IMR-90 (cell line): ENCODE results near the gene GRID1. TPM values are rescaled to one million over a fixed set of nuclear protein-coding genes. Genes with fewer than 3 reads are reported as not detected.

Experiments used
- ATAC-seq: fragments of 200-7000 bp; cut with Tn5 transposase; 2 replicates; pipeline ENCODE4 v1.9.1; 2020; ENCODE audit warnings: low read depth, mild to moderate bottlenecking, moderate library complexity
- BruUV-seq: library from RNA; stranded (reverse); fragments of 400-500 nt; replicated peaks from 2 replicates; lab custom pipeline; 2021; lab: Mats Ljungman, UMichigan
- CTCF ChIA-PET: fragments of 300-600 bp; formaldehyde crosslinking; extraction: SDS; loops from one replicate; lab custom pipeline; 2021; ENCODE audit warnings: antibody characterized with exemption; lab: Yijun Ruan, JAX
- POLR2A ChIA-PET: fragments of 300-600 bp; sonication (Branson Sonifier 250); formaldehyde crosslinking; loops from one replicate; lab custom pipeline; 2022; ENCODE audit warnings: antibody characterized with exemption; ENCODE audit not compliant: unreplicated experiment; lab: Charles Lee
- DNase-seq: peaks from one replicate; pipeline ENCODE4 v3.0.0; 2013
- H2AFZ ChIP-seq: replicated peaks from 2 replicates; pipeline ENCODE3; 2013; ENCODE audit warnings: low read length, mild to moderate bottlenecking; ENCODE audit not compliant: poor library complexity
- H2AK5ac ChIP-seq: 2 replicates; pipeline ENCODE4 v1.6.1; 2013; ENCODE audit warnings: low read depth, low read length, inconsistent platforms
- H2AK9ac ChIP-seq: replicated peaks from 2 replicates; pipeline ENCODE3; 2013; ENCODE audit warnings: mild to moderate bottlenecking, low read depth, low read length, moderate library complexity; ENCODE audit not compliant: poor library complexity
- H2BK120ac ChIP-seq: 2 replicates; pipeline ENCODE4 v1.6.1; 2013; ENCODE audit warnings: low read depth, low read length, inconsistent platforms
- H2BK15ac ChIP-seq: 3 replicates; pipeline ENCODE4 v1.6.1; 2013; ENCODE audit warnings: low read depth, low read length, inconsistent platforms
- H2BK20ac ChIP-seq: 2 replicates; pipeline ENCODE4 v1.6.1; 2013; ENCODE audit warnings: low read depth, mild to moderate bottlenecking, inconsistent platforms, low read length, moderate library complexity
- H2BK5ac ChIP-seq: 2 replicates; pipeline ENCODE4 v1.6.1; 2013; ENCODE audit warnings: mild to moderate bottlenecking, low read depth, low read length, inconsistent platforms; ENCODE audit not compliant: poor library complexity, severe bottlenecking
- H3K14ac ChIP-seq: replicated peaks from 2 replicates; pipeline ENCODE4 v1.6.1; 2013; ENCODE audit warnings: low read depth, low read length, inconsistent platforms
- H3K18ac ChIP-seq: 2 replicates; pipeline ENCODE4 v1.6.1; 2013; ENCODE audit warnings: low read depth, low read length, control low read depth
- H3K23ac ChIP-seq: 2 replicates; pipeline ENCODE4 v1.6.1; 2013; ENCODE audit warnings: low read depth, low read length, inconsistent platforms
- H3K27ac ChIP-seq: 2 replicates; pipeline ENCODE4 v1.5.1; 2013; ENCODE audit warnings: mild to moderate bottlenecking, control low read depth, low read length; ENCODE audit not compliant: insufficient read depth
- H3K27me3 ChIP-seq: 2 replicates; pipeline ENCODE4 v1.6.1; 2013; ENCODE audit warnings: low read length; ENCODE audit not compliant: control insufficient read depth, insufficient read depth
- H3K36me3 ChIP-seq: 2 replicates; pipeline ENCODE4 v1.6.1; 2013; ENCODE audit warnings: low read length, mixed read lengths; ENCODE audit not compliant: control insufficient read depth, insufficient read depth
- H3K4ac ChIP-seq: 2 replicates; pipeline ENCODE4 v1.6.1; 2013; ENCODE audit warnings: low read depth, low read length, inconsistent platforms
- H3K4me1 ChIP-seq: 2 replicates; pipeline ENCODE4 v1.6.1; 2013; ENCODE audit warnings: low read length, mixed read lengths; ENCODE audit not compliant: control insufficient read depth, insufficient read depth
- H3K4me2 ChIP-seq: 2 replicates; pipeline ENCODE4 v1.6.1; 2013; ENCODE audit warnings: low read depth, mild to moderate bottlenecking, control low read depth, low read length, moderate library complexity
- H3K4me3 ChIP-seq: 2 replicates; pipeline ENCODE4 v1.5.1; 2013; ENCODE audit warnings: low read depth, mild to moderate bottlenecking, control low read depth, low read length, moderate library complexity; ENCODE audit not compliant: insufficient read depth
- H3K56ac ChIP-seq: 2 replicates; pipeline ENCODE4 v1.6.1; 2013; ENCODE audit warnings: low read length, inconsistent platforms; ENCODE audit not compliant: insufficient read depth; ENCODE audit errors: extremely low read depth
- H3K79me1 ChIP-seq, 2 experiments: 2 replicates each; pipeline ENCODE4 v1.6.1; 2013; ENCODE audit warnings: low read length in 2 of 2, inconsistent platforms in 1 of 2, low read depth in 1 of 2
- H3K9ac ChIP-seq: 2 replicates; pipeline ENCODE4 v1.6.1; 2013; ENCODE audit warnings: low read depth, low read length, control low read depth
- H3K9me1 ChIP-seq: 2 replicates; pipeline ENCODE4 v1.6.1; 2013; ENCODE audit warnings: low read length, inconsistent platforms; ENCODE audit not compliant: insufficient read depth
- H3K9me3 ChIP-seq: 2 replicates; pipeline ENCODE4 v1.6.1; 2013; ENCODE audit warnings: low read length; ENCODE audit not compliant: control insufficient read depth, insufficient read depth
- H4K20me1 ChIP-seq: 2 replicates; pipeline ENCODE4 v1.6.1; 2013; ENCODE audit warnings: low read length, inconsistent platforms; ENCODE audit not compliant: insufficient read depth
- H4K5ac ChIP-seq: 2 replicates; pipeline ENCODE4 v1.6.1; 2013; ENCODE audit warnings: mild to moderate bottlenecking, low read depth, low read length, control low read depth
- H4K8ac ChIP-seq, 2 experiments: 2 replicates each; pipeline ENCODE4 v1.6.1; 2013; ENCODE audit warnings: low read depth in 2 of 2, low read length in 2 of 2, control low read depth in 1 of 2, inconsistent platforms in 1 of 2
- H4K91ac ChIP-seq: 2 replicates; pipeline ENCODE4 v1.6.1; 2013; ENCODE audit warnings: low read depth, low read length, inconsistent platforms; ENCODE audit not compliant: insufficient read depth
- BHLHE40 ChIP-seq: fragments of 150-350 bp; IDR thresholded peaks from 2 replicates; pipeline ENCODE4 v1.6.1; 2016; ENCODE audit warnings: mild to moderate bottlenecking, low read depth, low read length
- CHD1 ChIP-seq: IDR thresholded peaks from 2 replicates; pipeline ENCODE4 v1.6.1; 2012; ENCODE audit warnings: low read depth, low read length, improper control_type of control experiment
- FOS ChIP-seq: fragments of 150-350 bp; IDR thresholded peaks from 2 replicates; pipeline ENCODE4 v1.6.1; 2016; ENCODE audit warnings: low read depth, low read length
- MAFK ChIP-seq: IDR thresholded peaks from 2 replicates; pipeline ENCODE4 v1.6.1; 2012; ENCODE audit warnings: low read depth, low read length, improper control_type of control experiment
- MAZ ChIP-seq: IDR thresholded peaks from 2 replicates; pipeline ENCODE4 v1.6.1; 2012; ENCODE audit warnings: low read depth, mild to moderate bottlenecking, low read length, improper control_type of control experiment, moderate library complexity, borderline replicate concordance
- MXI1 ChIP-seq: IDR thresholded peaks from 2 replicates; pipeline ENCODE4 v1.6.1; 2012; ENCODE audit warnings: low read depth, mild to moderate bottlenecking, low read length, moderate library complexity, borderline replicate concordance
- NFE2L2 ChIP-seq: fragments of 150-350 bp; IDR thresholded peaks from 2 replicates; pipeline ENCODE4 v1.6.1; 2016; ENCODE audit warnings: low read depth, mild to moderate bottlenecking, low read length
- RAD21 ChIP-seq: IDR thresholded peaks from 2 replicates; pipeline ENCODE4 v1.6.1; 2012; ENCODE audit warnings: low read length, improper control_type of control experiment
- RCOR1 ChIP-seq: IDR thresholded peaks from 2 replicates; pipeline ENCODE4 v1.6.1; 2012; ENCODE audit warnings: mild to moderate bottlenecking, low read length, improper control_type of control experiment; ENCODE audit not compliant: insufficient replicate concordance
- RFX5 ChIP-seq: IDR thresholded peaks from 2 replicates; pipeline ENCODE4 v1.8.0; 2012; ENCODE audit warnings: low read depth, mild to moderate bottlenecking, low read length, moderate library complexity
- SMC3 ChIP-seq: fragments of 150-350 bp; IDR thresholded peaks from 2 replicates; pipeline ENCODE4 v1.6.1; 2016; ENCODE audit warnings: low read depth, mild to moderate bottlenecking, antibody characterized with exemption, low read length, moderate library complexity
- WGBS, 2 experiments: methylation state at CpG; one replicate each; pipeline versions ENCODE4 v1.1.5 to v1.1.7; 2013; ENCODE audit warnings: missing lambda C conversion rate in 2 of 2; ENCODE audit not compliant: insufficient read length in 1 of 2; ENCODE audit errors: extremely low coverage in 2 of 2; 5-methylcytosine and 5-hydroxymethylcytosine counted together
- dilution Hi-C: fragments of 300-500 bp; cut with HindIII; formaldehyde crosslinking; loops from one replicate; pipeline ENCODE4 v1.14.3; 2018; ENCODE audit warnings: low sequenced_read_pairs; ENCODE audit not compliant: unreplicated experiment
- in situ Hi-C: fragments of 300-500 bp; cut with MboI; formaldehyde crosslinking; loops from 3 replicates; pipeline ENCODE4 v1.14.3; 2019; ENCODE audit warnings: low sequenced_read_pairs, inconsistent platforms, mixed read lengths
- intact Hi-C: fragments of 100-400 bp; cut with micrococcal nuclease; formaldehyde crosslinking; loops from 2 replicates; pipeline ENCODE4 v1.10.0; 2022
- polyA plus RNA-seq, 3 experiments: library from polyadenylated mRNA; depleted of rRNA; stranded (reverse); fragments of >200 nt; gene quantifications; 2 replicates each; pipeline ENCODE4 v1.2.3, GENCODE V29; 2012; ENCODE audit warnings: low replicate concordance in 1 of 3
- total RNA-seq: library from RNA; depleted of rRNA; stranded (reverse); fragments of >200 nt; gene quantifications from 2 replicates; pipeline ENCODE4 v1.2.3, GENCODE V29; 2012
- TF ChIP-seq, protein P1 (sequence below): fragments of 150-350 bp; IDR thresholded peaks from 2 replicates; pipeline ENCODE4 v1.6.1; 2016; ENCODE audit warnings: low read depth, mild to moderate bottlenecking, low read length, moderate library complexity, borderline replicate concordance
- TF ChIP-seq, protein P2 (sequence below): fragments of 150-350 bp; IDR thresholded peaks from 2 replicates; pipeline ENCODE4 v1.6.1; 2017; ENCODE audit warnings: mild to moderate bottlenecking, antibody characterized with exemption, low read length, low read depth

Gene GRID1
- total and polyA plus RNA-seq, 2 of the 4 experiments (the other 2 are of a cell fraction): not detected

DNA sequence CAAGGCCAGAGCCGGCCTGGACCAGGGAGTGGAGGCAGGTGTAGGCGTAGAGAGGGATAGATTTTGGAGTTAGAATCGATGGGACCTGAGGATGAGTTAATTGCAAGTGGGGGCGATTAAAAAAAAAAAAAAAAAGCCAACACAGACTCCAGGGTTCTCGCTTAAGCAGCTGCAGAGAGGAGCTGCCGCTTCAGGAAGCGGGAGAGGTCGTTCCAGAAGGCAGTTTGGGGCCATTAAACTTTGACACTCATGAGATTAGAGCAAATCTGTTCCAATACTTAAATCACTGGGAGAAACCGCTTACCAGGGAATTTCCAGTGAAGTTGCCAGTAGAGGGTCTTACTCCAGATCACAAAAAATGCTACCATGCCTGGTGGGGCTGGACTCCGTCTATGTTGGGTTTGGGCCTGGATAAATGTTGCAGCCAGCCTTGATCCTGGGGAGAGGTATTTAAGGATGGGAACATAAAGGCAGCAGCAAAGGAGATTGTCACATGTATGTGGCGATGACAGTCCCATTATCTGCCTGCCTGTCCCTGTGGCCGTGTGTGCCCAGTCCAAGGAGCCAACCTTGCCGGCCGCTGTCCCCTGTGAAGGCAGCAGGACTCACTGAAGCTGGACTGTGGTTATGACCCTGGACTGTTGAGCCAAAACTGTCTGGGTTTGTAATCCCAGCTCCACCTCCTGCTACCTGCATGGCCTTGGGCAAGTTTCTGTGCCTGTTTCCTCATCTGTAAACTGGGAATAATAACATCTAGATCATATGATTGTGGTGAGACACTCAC is 23.9 kb upstream of the GRID1 start (continued):
- TF ChIP-seq RAD21: no peak

DNA sequence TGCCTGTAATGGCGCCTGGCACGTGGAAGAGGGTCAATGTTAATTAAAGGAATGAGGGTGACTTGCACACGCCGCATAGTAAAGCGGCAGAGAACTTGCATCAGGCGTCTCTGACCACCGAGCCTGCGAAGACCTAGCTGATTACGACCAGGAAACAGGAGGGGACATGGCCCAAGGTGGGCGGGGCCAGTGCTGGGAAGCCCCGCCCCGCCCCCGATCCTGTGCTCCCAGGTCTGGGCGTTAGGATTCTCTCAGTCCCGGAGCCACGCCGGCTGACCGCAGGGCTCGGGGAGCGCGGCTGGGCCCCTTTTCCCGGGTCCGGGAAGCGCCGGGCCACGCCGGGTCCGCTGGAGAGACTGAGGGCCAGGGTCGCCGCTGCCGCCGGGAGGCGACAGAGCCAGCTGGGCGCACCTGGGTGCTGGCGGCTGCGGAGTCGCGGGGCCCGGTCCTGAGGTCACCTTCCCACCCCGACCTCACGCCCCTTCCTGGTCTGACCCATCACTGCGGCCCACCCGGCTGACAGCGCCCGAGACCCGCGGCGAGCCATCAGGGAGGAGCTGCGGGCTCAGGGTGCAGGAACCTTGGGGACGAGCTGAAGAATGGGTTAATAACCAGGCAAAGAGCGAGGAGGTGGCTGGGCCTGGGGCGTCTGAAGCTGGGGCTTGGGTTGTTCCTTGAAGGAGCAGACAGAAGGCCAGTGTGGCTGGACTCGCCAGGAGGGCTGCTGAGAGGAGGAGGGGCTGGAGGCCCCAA is 23.0 kb upstream of the GRID1 start:
- H3K4me3 ChIP-seq: peak overlapping the region; percentile 10; the same call in 1 of the 2 replicates
- peaks cover 52% of the 10 kb centered on the region for H3K27me3 ChIP-seq
- ATAC-seq: peak; percentile 85
- dilution Hi-C loops (no loop called here), intact Hi-C loops (no loop called here), in situ Hi-C loops (no loop called here)
- no peak overlapping the region for H2BK15ac ChIP-seq
- no peak overlapping the region for H2BK5ac ChIP-seq
- peak overlapping the region; percentile 21 for H2AK9ac ChIP-seq
- H3K4me2 ChIP-seq: peak overlapping the region; percentile 71
- H2AK5ac ChIP-seq: no peak overlapping the region
- H2AFZ ChIP-seq: peak overlapping the region; percentile 75
- ChIA-PET POLR2A (no interaction called here), CTCF (interaction anchor here (0.8 kb wide), 1 partner anchor 11 kb away, joined by 3 read pairs; no protein-coding TSS in a partner anchor)
- no peak overlapping the region for H3K56ac ChIP-seq
- no peaks in the 10 kb centered on the region for H3K36me3 ChIP-seq
- no peaks in the 10 kb centered on the region; the same call in 1 of the 2 replicates for H3K9me3 ChIP-seq
- H3K23ac ChIP-seq: no peak overlapping the region
- H3K9ac ChIP-seq: no peak overlapping the region
- H4K8ac ChIP-seq: no peak overlapping the region
- no peak overlapping the region for H2BK20ac ChIP-seq
- 2% methylated on average over 9 of the region's 53 CpGs; no CpG with 5 or more reads in 1 of the 2 experiments for WGBS, 2 experiments
- no peak overlapping the region for H4K91ac ChIP-seq
- H4K5ac ChIP-seq: no peak overlapping the region
- no peaks in the 10 kb centered on the region; the same call in 1 of the 2 replicates for H4K20me1 ChIP-seq
- H3K9me1 ChIP-seq: no peaks in the 10 kb centered on the region
- H3K14ac ChIP-seq: no peak overlapping the region
- H3K4me1 ChIP-seq: no peaks in the 10 kb centered on the region; the same call in 1 of the 2 replicates
- H3K27ac ChIP-seq: no peak overlapping the region
- DNase-seq: peak; percentile 19
- no TSS peak for BruUV-seq
- H2BK120ac ChIP-seq: no peak overlapping the region
- H3K18ac ChIP-seq: no peak overlapping the region
- no peaks in the 10 kb centered on the region for H3K79me1 ChIP-seq
- H3K4ac ChIP-seq: no peak overlapping the region
- TF ChIP-seq MAFK (no peak), BHLHE40 (no peak; the same call in 1 of the 2 replicates), RCOR1 (no peak), NFE2L2 (no peak), CHD1 (no peak), MXI1 (no peak), FOS (no peak), SMC3 (no peak), MAZ (no peak), RFX5 (no peak), RAD21 (no peak)
- TF ChIP-seq, protein P1, sequence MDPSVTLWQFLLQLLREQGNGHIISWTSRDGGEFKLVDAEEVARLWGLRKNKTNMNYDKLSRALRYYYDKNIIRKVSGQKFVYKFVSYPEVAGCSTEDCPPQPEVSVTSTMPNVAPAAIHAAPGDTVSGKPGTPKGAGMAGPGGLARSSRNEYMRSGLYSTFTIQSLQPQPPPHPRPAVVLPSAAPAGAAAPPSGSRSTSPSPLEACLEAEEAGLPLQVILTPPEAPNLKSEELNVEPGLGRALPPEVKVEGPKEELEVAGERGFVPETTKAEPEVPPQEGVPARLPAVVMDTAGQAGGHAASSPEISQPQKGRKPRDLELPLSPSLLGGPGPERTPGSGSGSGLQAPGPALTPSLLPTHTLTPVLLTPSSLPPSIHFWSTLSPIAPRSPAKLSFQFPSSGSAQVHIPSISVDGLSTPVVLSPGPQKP: no peak
- TF ChIP-seq, protein P2, sequence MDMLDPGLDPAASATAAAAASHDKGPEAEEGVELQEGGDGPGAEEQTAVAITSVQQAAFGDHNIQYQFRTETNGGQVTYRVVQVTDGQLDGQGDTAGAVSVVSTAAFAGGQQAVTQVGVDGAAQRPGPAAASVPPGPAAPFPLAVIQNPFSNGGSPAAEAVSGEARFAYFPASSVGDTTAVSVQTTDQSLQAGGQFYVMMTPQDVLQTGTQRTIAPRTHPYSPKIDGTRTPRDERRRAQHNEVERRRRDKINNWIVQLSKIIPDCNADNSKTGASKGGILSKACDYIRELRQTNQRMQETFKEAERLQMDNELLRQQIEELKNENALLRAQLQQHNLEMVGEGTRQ: no peak
